Measurements from ENCODE around the gene F2RL1. TPM values are rescaled to one million over a fixed set of nuclear protein-coding genes. Genes with fewer than 3 reads are reported as not detected.
A peak's percentile ranks its signal among the peaks of the same experiment; 100 is the strongest.
"Not testable (repeated sequence)": the region's sequence is repeated elsewhere in the genome, so short reads cannot be mapped to it uniquely, and the experiment has no call there.

Gene F2RL1
- total RNA-seq, 1 donor from 2014 or later = 8.0 TPM

GRCh38 chr5:76854644-76855043 lies 35.8 kb downstream of the F2RL1 start:
- no peak for ATAC-seq
- Histone ChIP-seq H3K27me3 (no peaks in the 10 kb centered on the region), H3K27ac (no peak overlapping the region), H3K36me3 (no peaks in the 10 kb centered on the region), H3K4me3 (no peak overlapping the region), H3K9me3 (no peaks in the 10 kb centered on the region), H3K4me1 (no peaks in the 10 kb centered on the region)
- DNase-seq = no peak
- no peak for TF ChIP-seq CTCF (IDR thresholded peaks at IDR 0.05)
- intact Hi-C loops (cut with DNase I) = no loop called here

- H3K36me3 ChIP-seq; H3K9me3 ChIP-seq; DNase-seq; intact Hi-C loops (cut with DNase I); H3K4me3 ChIP-seq; H3K27me3 ChIP-seq; ATAC-seq; H3K4me1 ChIP-seq: not testable (repeated sequence)
- H3K27ac ChIP-seq = peak overlapping the region; percentile 11
Measured at GRCh38 chr5:76855501-76855900, 36.7 kb downstream of the F2RL1 start.

- Histone ChIP-seq H3K4me3 (no peak overlapping the region), H3K36me3 (no peaks in the 10 kb centered on the region), H3K4me1 (no peaks in the 10 kb centered on the region), H3K9me3 (no peaks in the 10 kb centered on the region), H3K27me3 (no peaks in the 10 kb centered on the region), H3K27ac (peak overlapping the region; percentile 71)
- TF ChIP-seq CTCF (IDR thresholded peaks at IDR 0.05) = no peak
- DNase-seq (no peak), ATAC-seq (peak; percentile 90)
- intact Hi-C loops (cut with DNase I) = no loop called here
Measured at GRCh38 chr5:76855961-76856360, 37.1 kb downstream of the F2RL1 start.

- H3K36me3 ChIP-seq; H3K4me1 ChIP-seq; intact Hi-C loops (cut with DNase I); H3K27ac ChIP-seq; DNase-seq; H3K4me3 ChIP-seq; H3K27me3 ChIP-seq; H3K9me3 ChIP-seq: not testable (repeated sequence)
- ATAC-seq = peak; percentile 47
Measured at GRCh38 chr5:76856800-76857199, 38.0 kb downstream of the F2RL1 start.

GRCh38 chr5:76859591-76860247 lies 40.9 kb downstream of the F2RL1 start:
- Histone ChIP-seq H3K27ac (no peak overlapping the region), H3K27me3 (no peaks in the 10 kb centered on the region), H3K4me3 (no peak overlapping the region), H3K4me1 (no peaks in the 10 kb centered on the region), H3K36me3 (no peaks in the 10 kb centered on the region), H3K9me3 (no peaks in the 10 kb centered on the region)
- intact Hi-C loops (cut with DNase I) = no loop called here
- no peak for ATAC-seq
- DNase-seq = no peak
- no peak for TF ChIP-seq CTCF (IDR thresholded peaks at IDR 0.05)

GRCh38 chr5:76861612-76862011 lies 42.8 kb downstream of the F2RL1 start:
- Histone ChIP-seq H3K36me3 (no peaks in the 10 kb centered on the region), H3K4me1 (no peaks in the 10 kb centered on the region), H3K27ac (no peak overlapping the region), H3K27me3 (no peaks in the 10 kb centered on the region), H3K4me3 (no peak overlapping the region), H3K9me3 (no peaks in the 10 kb centered on the region)
- no peak for TF ChIP-seq CTCF (IDR thresholded peaks at IDR 0.05)
- intact Hi-C loops (cut with DNase I) = no loop called here
- ATAC-seq = no peak
- DNase-seq = no peak

- H3K4me3 ChIP-seq = no peak overlapping the region
- no peak overlapping the region for H3K27ac ChIP-seq
- DNase-seq (no peak), ATAC-seq (no peak)
- no peaks in the 10 kb centered on the region for H3K4me1 ChIP-seq
- TF ChIP-seq CTCF (IDR thresholded peaks at IDR 0.05) = no peak
- H3K27me3 ChIP-seq = no peaks in the 10 kb centered on the region
- no peaks in the 10 kb centered on the region for H3K36me3 ChIP-seq
- intact Hi-C loops (cut with DNase I) = no loop called here
- no peaks in the 10 kb centered on the region for H3K9me3 ChIP-seq
Measured at GRCh38 chr5:76863001-76863400, 44.2 kb downstream of the F2RL1 start.
